GM10266 (cell line): ENCODE data around the gene CPZ.

Experiments used
- DNase-seq: peaks from one replicate; pipeline ENCODE4 v3.0.0; 2012; ENCODE audit errors: extremely low spot score
- TF ChIP-seq, protein P1 (sequence below): IDR thresholded peaks from 2 replicates; pipeline ENCODE4 v1.5.1; 2012; ENCODE audit warnings: mild to moderate bottlenecking, low read depth; ENCODE audit not compliant: control insufficient read depth, insufficient read depth; ENCODE audit errors: missing control alignments

Gene CPZ

GRCh38 chr4:8656711-8657380 is 64.3 kb downstream of the CPZ start:
- TF ChIP-seq, protein P1, sequence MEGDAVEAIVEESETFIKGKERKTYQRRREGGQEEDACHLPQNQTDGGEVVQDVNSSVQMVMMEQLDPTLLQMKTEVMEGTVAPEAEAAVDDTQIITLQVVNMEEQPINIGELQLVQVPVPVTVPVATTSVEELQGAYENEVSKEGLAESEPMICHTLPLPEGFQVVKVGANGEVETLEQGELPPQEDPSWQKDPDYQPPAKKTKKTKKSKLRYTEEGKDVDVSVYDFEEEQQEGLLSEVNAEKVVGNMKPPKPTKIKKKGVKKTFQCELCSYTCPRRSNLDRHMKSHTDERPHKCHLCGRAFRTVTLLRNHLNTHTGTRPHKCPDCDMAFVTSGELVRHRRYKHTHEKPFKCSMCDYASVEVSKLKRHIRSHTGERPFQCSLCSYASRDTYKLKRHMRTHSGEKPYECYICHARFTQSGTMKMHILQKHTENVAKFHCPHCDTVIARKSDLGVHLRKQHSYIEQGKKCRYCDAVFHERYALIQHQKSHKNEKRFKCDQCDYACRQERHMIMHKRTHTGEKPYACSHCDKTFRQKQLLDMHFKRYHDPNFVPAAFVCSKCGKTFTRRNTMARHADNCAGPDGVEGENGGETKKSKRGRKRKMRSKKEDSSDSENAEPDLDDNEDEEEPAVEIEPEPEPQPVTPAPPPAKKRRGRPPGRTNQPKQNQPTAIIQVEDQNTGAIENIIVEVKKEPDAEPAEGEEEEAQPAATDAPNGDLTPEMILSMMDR, result no peak
- DNase-seq, result no peak

DNA sequence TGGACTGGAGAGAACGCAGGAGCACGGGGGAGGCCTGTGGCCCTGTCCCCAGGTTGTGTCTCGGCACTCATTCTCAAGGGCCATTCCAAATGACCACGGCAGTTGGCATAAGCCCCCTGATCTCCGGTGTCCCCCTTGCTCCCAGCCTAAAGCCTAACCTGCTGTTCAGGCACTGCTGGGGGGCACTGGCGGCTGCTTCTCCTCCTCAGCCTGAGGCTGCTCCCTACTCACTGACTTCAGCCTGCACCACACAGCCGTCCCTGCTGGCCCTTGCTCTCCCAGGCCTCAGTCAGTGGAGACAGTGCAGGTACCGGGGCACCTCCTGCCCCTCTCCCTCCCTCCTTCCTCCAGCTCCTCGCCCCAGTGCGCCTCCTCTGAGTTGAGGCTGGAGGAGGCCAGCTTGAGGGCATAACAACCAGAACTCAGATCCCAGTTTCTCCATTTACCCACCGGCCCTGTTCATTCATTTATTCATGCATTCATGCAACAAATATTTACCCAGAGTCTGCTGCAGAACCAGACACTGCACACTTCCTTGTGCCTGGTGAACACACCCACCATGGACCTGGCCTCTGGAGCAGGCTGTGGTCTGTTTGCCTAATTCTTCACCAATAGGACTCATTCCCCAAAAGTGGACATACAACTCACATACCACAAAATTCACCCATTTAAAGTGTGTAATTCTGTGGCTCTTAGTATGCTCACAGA is 65.0 kb downstream of the CPZ start:
- DNase-seq, result no peak
- TF ChIP-seq, protein P1, result no peak

DNA sequence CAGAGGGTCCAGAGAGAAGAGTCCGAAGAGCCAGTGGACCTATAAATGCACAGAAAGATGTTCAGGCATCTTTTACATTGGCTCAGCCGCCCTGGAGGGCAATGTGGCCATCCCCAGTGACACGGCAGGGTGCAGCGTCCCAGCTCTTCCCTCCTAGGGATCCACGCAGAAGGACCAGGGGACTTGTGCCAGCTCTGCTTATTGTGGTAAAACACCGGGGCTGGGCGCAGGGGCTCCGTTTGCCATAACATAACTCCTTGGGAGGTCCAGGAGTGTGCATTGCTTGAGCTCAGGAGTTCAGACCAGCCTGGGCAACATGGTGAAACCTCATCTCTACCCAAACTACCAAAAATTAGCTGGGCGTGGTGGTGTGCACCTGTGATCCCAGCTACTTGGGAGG is 70.2 kb downstream of the CPZ start:
- DNase-seq, result no peak
- TF ChIP-seq, protein P1, result no peak

- TF ChIP-seq, protein P1, result no peak
- no peak for DNase-seq
Measured at GRCh38 chr4:8664031-8664805, 71.7 kb downstream of the CPZ start.

DNA sequence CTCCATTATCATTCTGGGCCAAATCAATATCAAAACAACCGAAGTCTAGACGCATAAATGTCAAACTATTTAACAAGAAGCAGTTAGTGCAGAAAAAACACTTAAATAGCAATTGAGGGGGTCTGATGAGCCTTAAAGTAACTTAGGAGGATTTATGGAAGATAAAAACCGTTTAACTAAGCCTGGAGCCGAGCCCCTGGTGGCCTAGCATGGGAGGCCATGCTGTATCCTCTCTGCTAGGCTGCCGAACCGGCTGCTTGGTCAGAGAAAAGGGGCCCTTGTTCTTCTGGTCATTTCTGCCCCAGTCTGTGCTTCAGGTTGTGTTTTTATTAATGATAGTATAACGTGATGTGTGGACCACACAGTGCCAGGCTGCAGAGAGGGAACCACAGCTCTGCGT is 72.4 kb downstream of the CPZ start:
- DNase-seq, result no peak
- TF ChIP-seq, protein P1, result no peak

DNA sequence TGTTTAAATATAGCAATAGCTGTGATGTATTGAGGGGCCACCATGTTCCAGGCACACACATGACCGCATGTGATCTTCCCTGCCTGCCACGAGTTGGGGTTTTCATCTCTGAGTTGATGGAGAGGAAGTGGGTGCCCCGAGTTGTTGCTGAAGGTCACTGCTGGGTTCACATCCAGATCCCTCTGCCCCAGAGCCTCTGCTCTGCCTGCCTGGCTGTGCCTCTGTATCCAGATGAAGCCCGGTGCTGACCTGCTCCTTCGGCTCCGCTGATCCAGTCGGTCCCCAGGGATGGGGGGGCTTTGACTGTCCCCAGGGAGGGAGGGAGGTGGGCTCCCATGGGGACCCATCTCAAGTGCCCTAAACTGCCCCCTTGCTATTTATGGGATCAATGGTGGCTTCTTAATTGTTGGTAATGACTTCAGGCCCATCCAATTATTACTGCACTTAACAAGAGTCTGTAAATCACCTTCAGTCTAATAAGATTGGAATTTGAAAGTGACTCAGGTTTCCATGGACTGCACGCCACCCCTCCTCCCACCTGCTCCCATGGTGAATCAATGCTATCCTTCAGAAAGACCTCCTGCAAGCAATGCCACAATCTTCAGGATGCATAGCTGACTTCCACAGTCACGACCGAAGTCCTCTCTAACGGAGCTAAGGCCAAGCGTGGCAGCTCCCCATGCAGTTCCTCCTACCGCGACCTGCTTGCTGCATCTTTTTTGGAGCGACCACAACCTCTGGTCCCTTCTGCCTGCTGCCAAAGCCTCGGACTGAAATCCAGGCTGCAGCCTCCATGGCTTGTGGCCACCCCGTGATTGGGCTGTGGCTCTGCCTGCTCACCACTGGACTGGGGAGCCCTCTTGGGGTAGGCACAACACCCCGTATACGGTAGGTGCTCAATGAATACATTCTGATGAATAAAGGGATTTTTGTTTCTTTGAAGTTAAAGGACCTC is 73.1 kb downstream of the CPZ start:
- DNase-seq, result no peak
- TF ChIP-seq, protein P1, result no peak
